HepG2 (cell line): ENCODE results near the gene BRMS1. TPM values are rescaled to one million over a fixed set of nuclear protein-coding genes. Genes with fewer than 3 reads are reported as not detected.
A peak's percentile ranks its signal among the peaks of the same experiment; 100 is the strongest.

ENCODE experiments used
- ATF7 ChIP-seq, 2 experiments: fragments of 450-650 bp in 1 of 2; sonication (generic) in 1 of 2; formaldehyde crosslinking in 1 of 2; IDR thresholded peaks; 2 replicates each; pipeline versions ENCODE4 v1.4.0 to v1.6.1; 2016 to 2020; ENCODE audit warnings: antibody characterized with exemption in 1 of 2, mild to moderate bottlenecking in 1 of 2, missing genetic modification reagents in 1 of 2
- CAMTA2 ChIP-seq: sonication (generic); formaldehyde crosslinking; IDR thresholded peaks from 2 replicates; pipeline ENCODE4 v1.4.0; 2020; ENCODE audit warnings: mild to moderate bottlenecking, missing genetic modification reagents, borderline replicate concordance
- CREM ChIP-seq, 2 experiments: sonication (generic) in 1 of 2; formaldehyde crosslinking in 1 of 2; IDR thresholded peaks; 2 replicates each; pipeline versions ENCODE4 v1.4.0 to v1.6.1; 2016 to 2020; ENCODE audit warnings: antibody characterized with exemption in 1 of 2, mild to moderate bottlenecking in 1 of 2, missing genetic modification reagents in 1 of 2
- DMAP1 ChIP-seq: IDR thresholded peaks from 2 replicates; pipeline ENCODE4 v1.6.1; 2016
- DNMT1 ChIP-seq: sonication (generic); formaldehyde crosslinking; IDR thresholded peaks from 2 replicates; pipeline ENCODE4 v1.5.1; 2020; ENCODE audit warnings: mild to moderate bottlenecking, missing genetic modification reagents
- ERF ChIP-seq: IDR thresholded peaks from 2 replicates; pipeline ENCODE4 v1.6.1; 2018; ENCODE audit warnings: missing biosample characterization, missing genetic modification reagents
- GLI4 ChIP-seq: sonication (generic); formaldehyde crosslinking; IDR thresholded peaks from 2 replicates; pipeline ENCODE4 v1.5.1; 2020; ENCODE audit warnings: missing genetic modification reagents, mild to moderate bottlenecking, moderate library complexity, borderline replicate concordance
- HNRNPLL ChIP-seq: fragments of 200-400 bp; formaldehyde crosslinking; IDR thresholded peaks from 2 replicates; pipeline ENCODE4 v1.6.1; 2017; ENCODE audit warnings: mild to moderate bottlenecking, low read depth, low read length; ENCODE audit not compliant: poor library complexity, severe bottlenecking
- JARID2 ChIP-seq: sonication (generic); formaldehyde crosslinking; IDR thresholded peaks from 2 replicates; pipeline ENCODE4 v1.8.1; 2023; ENCODE audit warnings: missing genetic modification reagents, inconsistent platforms; ENCODE audit not compliant: insufficient replicate concordance
- NRL ChIP-seq: sonication (generic); formaldehyde crosslinking; IDR thresholded peaks from 2 replicates; pipeline ENCODE4 v1.5.0; 2020; ENCODE audit warnings: missing genetic modification reagents, mild to moderate bottlenecking, moderate library complexity, borderline replicate concordance
- PHF8 ChIP-seq: sonication (generic); formaldehyde crosslinking; IDR thresholded peaks from 2 replicates; pipeline ENCODE4 v1.5.0; 2020; ENCODE audit warnings: missing genetic modification reagents
- SNAPC5 ChIP-seq: sonication (generic); formaldehyde crosslinking; IDR thresholded peaks from 2 replicates; pipeline ENCODE4 v1.8.1; 2023; ENCODE audit warnings: mild to moderate bottlenecking, missing genetic modification reagents, borderline replicate concordance
- THRA ChIP-seq: sonication (generic); formaldehyde crosslinking; IDR thresholded peaks from 2 replicates; pipeline ENCODE4 v1.4.0; 2020; ENCODE audit warnings: missing genetic modification reagents, borderline replicate concordance
- ZBTB34 ChIP-seq: sonication (generic); formaldehyde crosslinking; IDR thresholded peaks from 2 replicates; pipeline ENCODE4 v1.8.0; 2022; ENCODE audit warnings: mild to moderate bottlenecking, missing genetic modification reagents
- ZGPAT ChIP-seq: IDR thresholded peaks from 2 replicates; pipeline ENCODE4 v1.6.1; 2016; ENCODE audit warnings: mild to moderate bottlenecking
- ZNF646 ChIP-seq: sonication (generic); formaldehyde crosslinking; IDR thresholded peaks from 2 replicates; pipeline ENCODE4 v1.9.0; 2021; ENCODE audit warnings: mild to moderate bottlenecking, missing genetic modification reagents
- polyA plus RNA-seq, 8 experiments: library from polyadenylated mRNA; depleted of rRNA in 3 of 8; stranded (reverse) in 7 of 8; unstranded in 1 of 8; fragments of >200 nt; fragmentation: Illumina TruSeq in 4 of 8; extraction: Trizol in 4 of 8; gene quantifications; 2 replicates each; pipeline versions ENCODE4 v1.2.1 to v1.2.3, GENCODE V29; 2011 to 2016; ENCODE audit warnings: low read depth in 4 of 8, missing spikeins in 1 of 8, mixed read lengths in 1 of 8; ENCODE audit not compliant: insufficient read depth in 1 of 8
- total RNA-seq, 5 experiments: library from RNA; depleted of rRNA; stranded (reverse); fragments of >200 nt; fragmentation: Illumina TruSeq; extraction: Trizol; gene quantifications; 2 replicates each; pipeline ENCODE4 v1.2.3, GENCODE V29; 2016; ENCODE audit warnings: low read depth in 1 of 5

Gene BRMS1
- total and polyA plus RNA-seq, 2 of the 13 experiments (the other 11 are each of a cell fraction or from before 2014, with no cell fraction given) = 15.8 to 55.7 TPM

GRCh38 chr11:66313321-66314185 is 31.4 kb downstream of the BRMS1 start (continued):
- TF ChIP-seq NRL (CRISPR knock-in tag) (peak; percentile 30; the same call in 1 of the 2 replicates), SNAPC5 (no peak), DNMT1 (CRISPR knock-in tag) (0 out of 2 replicates have a peak, but pooled peaks have one; percentile 8), HNRNPLL (peak; percentile 22), ERF (CRISPR knock-in tag) (0 out of 2 replicates have a peak, but pooled peaks have one; percentile 46), PHF8 (CRISPR knock-in tag) (peak; percentile 74), ATF7 (IDR thresholded peaks at IDR 0.05) (no peak), ATF7 (CRISPR knock-in tag; IDR thresholded peaks at IDR 0.05) (no peak), CAMTA2 (CRISPR knock-in tag) (0 out of 2 replicates have a peak, but pooled peaks have one; percentile 12), ZNF646 (no peak), ZBTB34 (CRISPR knock-in tag) (no peak), DMAP1 (CRISPR knock-in tag) (0 out of 2 replicates have a peak, but pooled peaks have one; percentile 41), JARID2 (peak; percentile 9), THRA (CRISPR knock-in tag) (0 out of 2 replicates have a peak, but pooled peaks have one; percentile 21), GLI4 (no peak), CREM (IDR thresholded peaks at IDR 0.05) (no peak), CREM (CRISPR knock-in tag; IDR thresholded peaks at IDR 0.05) (no peak), ZGPAT (peak; percentile 61)
